Muscle layer of colon (tissue), 2 donors: ENCODE data around the gene SERGEF.

Experiments
- H3K27ac ChIP-seq: one replicate; pipeline ENCODE4 v1.7.0; 2013; ENCODE audit warnings: low read depth, mild to moderate bottlenecking, low read length, moderate library complexity
- H3K27me3 ChIP-seq, 2 donors: one replicate each; pipeline ENCODE4 v1.7.0; 2013; ENCODE audit warnings: low read length in 2 of 2, mild to moderate bottlenecking in 2 of 2; ENCODE audit not compliant: insufficient read depth in 2 of 2, control insufficient read depth in 1 of 2
- H3K36me3 ChIP-seq: one replicate; pipeline ENCODE4 v1.7.0; 2013; ENCODE audit warnings: mild to moderate bottlenecking, low read length; ENCODE audit not compliant: insufficient read depth
- H3K4me1 ChIP-seq: one replicate; pipeline ENCODE4 v1.7.0; 2013; ENCODE audit warnings: mild to moderate bottlenecking, low read length; ENCODE audit not compliant: insufficient read depth
- H3K4me3 ChIP-seq, 2 donors: one replicate each; pipeline ENCODE4 v1.7.0; 2013; ENCODE audit warnings: low read length in 2 of 2, low read depth in 1 of 2, mild to moderate bottlenecking in 1 of 2, moderate library complexity in 1 of 2
- H3K9ac ChIP-seq: one replicate; pipeline ENCODE4 v1.7.0; 2013; ENCODE audit warnings: low read length
- H3K9me3 ChIP-seq: one replicate; pipeline ENCODE4 v1.7.0; 2013; ENCODE audit warnings: mild to moderate bottlenecking, low read length
- donor health status: abdominal sarcoma.
- donor health status: Adenocarcinoma of cecum.

Gene SERGEF

DNA sequence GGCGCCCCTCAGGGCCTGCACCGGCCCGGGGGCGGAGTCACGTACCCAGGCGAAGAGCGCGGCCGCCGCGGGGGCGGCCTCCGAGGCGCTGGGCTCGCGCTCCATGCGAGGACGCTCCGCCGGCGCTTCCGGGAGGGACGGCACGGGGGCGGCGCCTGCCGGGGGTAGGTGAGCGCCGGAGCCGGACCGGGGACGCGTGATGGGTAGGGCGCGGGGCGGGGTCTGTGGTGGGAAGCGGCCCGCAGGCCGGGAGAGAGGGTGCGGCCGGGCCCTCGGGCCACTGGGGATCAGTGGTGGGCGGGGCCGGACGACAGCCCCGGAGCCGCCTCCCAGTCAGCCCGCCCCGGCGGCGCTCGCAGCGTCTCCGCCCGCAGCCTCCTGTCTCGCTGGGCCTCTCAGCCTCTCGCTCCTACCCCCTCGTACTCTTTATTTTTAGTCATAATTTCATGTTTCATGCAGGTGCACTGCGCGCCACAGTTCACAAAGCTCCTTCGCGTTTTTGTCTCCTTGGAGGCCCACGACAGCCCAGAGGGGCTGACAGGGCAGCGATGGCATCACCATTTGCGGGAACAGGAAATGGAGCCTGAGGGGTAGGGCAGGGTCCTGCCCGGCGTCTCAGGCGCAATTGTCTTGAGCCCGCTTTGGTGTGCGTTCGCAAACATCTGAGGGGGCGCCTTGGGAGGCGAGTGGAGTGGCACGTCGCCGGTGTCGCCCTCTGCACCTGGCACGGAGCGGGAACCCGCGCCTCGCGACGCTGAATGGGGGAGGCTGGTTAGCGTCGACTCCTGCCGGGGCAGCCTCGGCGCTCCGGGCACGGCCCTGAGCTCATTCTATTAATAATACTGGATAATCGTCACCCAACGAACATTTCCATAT, at the start of gene SERGEF:
Gene SERGEF, minus strand, starts transcription at position 142 of the 876 bp plus-strand sequence. Its CDS starts 37 bp downstream, at position 105.
- H3K9me3 ChIP-seq = no peaks in the 10 kb centered on the region
- H3K36me3 ChIP-seq = no peaks in the 10 kb centered on the region
- H3K27me3 ChIP-seq = no peaks in the 10 kb centered on the region
- H3K4me1 ChIP-seq = peaks cover 5% of the 10 kb centered on the region
- peak within 1 kb of the TSS; percentile 78 to 83 for H3K4me3 ChIP-seq
- peak within 1 kb of the TSS; percentile 85 for H3K27ac ChIP-seq
- H3K9ac ChIP-seq = peak within 1 kb of the TSS; percentile 41

DNA sequence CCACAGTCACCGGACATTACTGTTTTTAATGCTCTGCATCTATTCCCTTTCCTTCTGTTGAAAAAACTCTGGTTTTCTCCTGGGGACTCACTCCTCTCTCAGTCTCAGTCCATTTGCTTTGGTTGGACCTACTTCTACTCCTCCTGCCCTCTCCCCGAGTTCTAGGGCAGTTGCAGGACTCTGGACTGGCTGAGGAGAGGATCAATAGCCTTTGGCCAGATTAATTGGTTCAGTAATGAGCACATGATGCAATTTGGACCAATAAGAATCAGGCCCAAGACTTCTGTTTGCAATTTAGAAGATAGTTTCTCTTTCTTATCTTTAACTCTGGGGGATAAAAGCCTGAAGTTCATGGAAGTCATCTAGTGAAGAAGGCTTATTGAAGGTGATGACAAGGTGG, 48.5 kb upstream of the SERGEF start:
- no peaks in the 10 kb centered on the region for H3K4me1 ChIP-seq
- H3K36me3 ChIP-seq = no peaks in the 10 kb centered on the region
- H3K9me3 ChIP-seq = no peaks in the 10 kb centered on the region
- no peak overlapping the region for H3K27ac ChIP-seq
- H3K4me3 ChIP-seq = no peak overlapping the region
- H3K9ac ChIP-seq = no peak overlapping the region
- H3K27me3 ChIP-seq = no peaks in the 10 kb centered on the region

DNA sequence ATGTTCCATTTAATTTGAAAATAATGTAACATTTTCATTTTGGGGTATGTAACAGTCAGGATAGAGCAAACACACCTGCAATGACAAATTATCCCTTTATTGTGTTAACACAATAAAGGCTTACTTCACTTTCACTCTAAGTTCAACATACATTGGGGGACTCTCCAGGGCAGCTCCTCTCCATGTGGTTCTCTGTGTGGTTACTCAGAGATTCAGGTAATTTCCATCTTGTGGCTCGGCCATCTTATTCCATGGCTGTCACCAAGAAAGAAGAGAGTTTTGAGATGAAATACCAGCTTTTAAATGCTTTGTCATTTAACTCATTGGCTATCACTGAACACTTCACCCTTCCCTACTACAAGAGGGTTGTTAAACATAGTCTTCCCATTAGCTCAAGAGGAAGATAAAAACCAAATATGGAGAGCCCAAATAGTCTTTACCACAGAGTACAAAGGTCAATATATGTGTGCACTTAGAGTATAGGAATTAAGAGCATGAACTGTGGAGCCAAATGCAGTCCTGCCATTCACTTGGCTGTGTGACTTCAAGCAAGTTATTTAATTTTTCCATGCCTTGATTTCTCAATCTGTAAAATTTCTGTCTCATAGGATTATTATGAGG, 43.8 kb upstream of the SERGEF start:
- Histone ChIP-seq H3K27ac (no peak overlapping the region), H3K4me3 (no peak overlapping the region), H3K36me3 (no peaks in the 10 kb centered on the region)

DNA sequence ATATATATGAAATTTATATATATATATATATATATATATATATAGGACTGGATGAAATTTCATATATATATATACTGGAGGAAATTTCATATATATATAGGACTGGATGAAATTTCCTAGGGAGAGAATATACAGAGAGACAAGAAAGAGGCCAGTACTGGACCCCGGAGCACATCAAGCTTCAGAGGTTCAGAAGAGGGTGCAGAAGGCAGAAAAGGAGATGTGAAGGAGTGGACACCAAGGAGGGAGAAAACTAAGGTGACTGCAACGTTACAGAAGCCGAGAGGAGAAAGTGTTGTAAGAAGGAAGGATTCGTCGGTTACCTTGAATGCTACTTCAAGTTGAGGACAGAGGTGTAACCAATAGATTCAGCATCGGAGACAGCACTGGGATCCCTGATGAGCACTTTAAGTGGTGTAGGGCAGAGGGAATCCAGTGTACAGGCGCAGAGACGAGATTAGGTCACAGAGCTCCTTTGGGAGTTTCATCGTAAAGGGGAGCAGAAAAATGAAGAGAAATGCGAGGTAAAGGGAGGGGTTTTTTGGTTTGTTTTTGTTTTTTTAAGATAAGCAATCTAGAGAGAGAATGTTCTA, 41.8 kb upstream of the SERGEF start:
- no peaks in the 10 kb centered on the region for H3K9me3 ChIP-seq
- H3K4me3 ChIP-seq = no peak overlapping the region

More for the DNA sequence above, 43.8 kb upstream of the SERGEF start:
- Histone ChIP-seq H3K4me1 (no peaks in the 10 kb centered on the region), H3K9ac (no peak overlapping the region), H3K27me3 (no peaks in the 10 kb centered on the region), H3K9me3 (no peaks in the 10 kb centered on the region)

DNA sequence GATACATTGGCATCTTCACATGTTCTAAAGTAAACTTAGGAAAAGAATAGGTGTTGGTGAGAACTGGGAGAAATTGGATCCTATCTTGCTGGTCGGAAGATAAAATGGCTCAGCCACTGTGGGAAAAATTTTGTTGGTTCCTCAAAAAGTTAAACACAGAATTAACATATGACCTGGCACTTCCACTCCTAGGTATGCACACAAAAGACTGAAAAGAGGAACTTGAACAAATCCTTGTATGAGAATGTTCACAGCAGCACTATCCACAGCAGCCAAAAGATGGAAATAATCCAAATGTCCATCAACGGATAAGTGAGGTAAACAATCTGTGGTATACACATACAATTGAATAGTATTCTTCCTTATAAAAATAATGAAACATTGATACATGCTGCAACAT, 38.0 kb upstream of the SERGEF start:
- Histone ChIP-seq H3K36me3 (no peaks in the 10 kb centered on the region), H3K27ac (no peak overlapping the region), H3K9ac (no peak overlapping the region)

More for the DNA sequence above, 41.8 kb upstream of the SERGEF start:
- Histone ChIP-seq H3K27me3 (no peaks in the 10 kb centered on the region), H3K4me1 (no peaks in the 10 kb centered on the region), H3K27ac (no peak overlapping the region), H3K9ac (no peak overlapping the region), H3K36me3 (no peaks in the 10 kb centered on the region)

DNA sequence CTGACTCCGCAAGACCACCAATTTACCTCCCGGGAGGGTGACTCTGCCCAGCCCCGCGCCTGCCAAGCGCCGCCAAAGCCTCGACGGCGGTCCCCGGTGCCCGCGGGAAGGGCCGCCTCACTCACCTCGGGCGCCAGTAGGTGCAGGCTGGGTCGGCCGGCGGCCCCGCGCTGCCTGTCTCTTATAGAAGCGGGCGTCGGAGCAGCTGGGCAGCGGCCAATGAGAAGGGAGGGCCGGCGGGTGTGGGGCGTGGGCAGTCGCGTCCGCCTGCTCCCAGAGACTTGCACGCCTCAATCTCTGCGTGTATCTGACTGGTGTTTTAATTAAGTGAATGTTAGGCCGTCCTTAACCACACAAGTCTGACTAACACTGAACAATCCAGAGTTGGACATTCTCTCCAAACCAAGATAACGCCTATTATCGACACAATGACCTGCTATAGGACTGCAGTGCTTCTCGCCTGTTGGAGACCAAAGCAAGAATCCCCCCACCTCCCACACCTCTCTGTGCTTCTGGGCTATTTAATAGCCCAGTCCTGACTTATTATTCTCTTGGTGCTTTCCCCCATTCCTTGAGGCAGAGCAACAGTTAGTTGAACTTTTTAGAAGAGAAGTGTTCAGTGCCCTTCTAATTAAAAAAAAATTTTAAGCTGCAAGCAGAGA, 33.4 kb upstream of the SERGEF start, which contains the start of gene TPH1:
Gene TPH1, minus strand, starts transcription at position 154 of the 662 bp plus-strand sequence. CDS start 5,507 bp downstream, outside the sequence.
- Histone ChIP-seq H3K36me3 (no peaks in the 10 kb centered on the region), H3K27ac (no peak within 1 kb of the TSS), H3K27me3 (peaks cover 9 to 19% of the 10 kb centered on the region in 2 donors), H3K9me3 (no peaks in the 10 kb centered on the region), H3K9ac (no peak within 1 kb of the TSS), H3K4me3 (peak within 1 kb of the TSS in 1 of 2 donors; percentile 27), H3K4me1 (no peaks in the 10 kb centered on the region)

More for the DNA sequence above, 38.0 kb upstream of the SERGEF start:
- H3K4me3 ChIP-seq = no peak overlapping the region
- no peaks in the 10 kb centered on the region for H3K9me3 ChIP-seq
- H3K4me1 ChIP-seq = no peaks in the 10 kb centered on the region
- H3K27me3 ChIP-seq = peaks cover 9 to 15% of the 10 kb centered on the region in 2 donors

DNA sequence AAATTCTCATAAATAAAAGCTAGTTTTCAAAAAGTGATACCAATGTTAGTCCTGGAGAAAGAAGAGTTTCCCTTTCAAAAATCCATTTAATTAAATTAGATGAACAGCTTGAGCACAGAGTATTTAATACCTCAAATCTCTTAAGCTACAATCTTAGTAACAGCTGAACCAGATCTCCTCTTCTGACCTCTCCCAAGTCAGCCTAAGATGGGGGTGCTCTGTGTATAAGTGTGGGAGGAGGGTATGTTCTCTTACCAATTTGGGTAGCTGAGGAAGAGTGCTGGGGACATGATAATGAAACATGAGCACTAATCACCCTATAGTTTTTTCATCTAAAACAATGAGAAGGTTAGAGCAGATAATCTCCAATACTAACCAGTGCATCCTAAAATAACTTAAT, 23.6 kb upstream of the SERGEF start:
- Histone ChIP-seq H3K4me3 (no peak overlapping the region), H3K9me3 (no peaks in the 10 kb centered on the region), H3K9ac (no peak overlapping the region), H3K36me3 (no peaks in the 10 kb centered on the region), H3K4me1 (no peaks in the 10 kb centered on the region), H3K27ac (no peak overlapping the region), H3K27me3 (no peaks in the 10 kb centered on the region)

DNA sequence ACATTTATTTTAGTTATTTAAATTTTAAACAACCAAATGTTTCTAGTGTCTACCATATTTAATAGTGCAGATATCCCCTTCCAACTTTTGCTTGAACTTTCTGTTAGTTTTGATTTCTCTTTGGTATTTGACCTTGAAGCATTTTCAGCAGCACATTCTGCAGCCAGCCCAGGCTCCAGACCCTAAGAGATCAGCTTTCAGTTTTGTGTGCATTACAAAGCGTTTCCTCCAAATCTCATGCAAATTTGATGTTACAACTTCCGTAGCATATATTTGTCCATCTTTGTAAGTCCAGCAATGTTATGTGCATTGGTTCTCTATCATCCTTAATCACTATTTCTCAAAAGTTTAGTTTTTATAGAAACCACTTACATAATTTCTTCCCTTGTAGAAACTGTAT, 14.6 kb upstream of the SERGEF start:
- H3K27ac ChIP-seq = no peak overlapping the region
- H3K9me3 ChIP-seq = no peaks in the 10 kb centered on the region
- no peak overlapping the region for H3K4me3 ChIP-seq

DNA sequence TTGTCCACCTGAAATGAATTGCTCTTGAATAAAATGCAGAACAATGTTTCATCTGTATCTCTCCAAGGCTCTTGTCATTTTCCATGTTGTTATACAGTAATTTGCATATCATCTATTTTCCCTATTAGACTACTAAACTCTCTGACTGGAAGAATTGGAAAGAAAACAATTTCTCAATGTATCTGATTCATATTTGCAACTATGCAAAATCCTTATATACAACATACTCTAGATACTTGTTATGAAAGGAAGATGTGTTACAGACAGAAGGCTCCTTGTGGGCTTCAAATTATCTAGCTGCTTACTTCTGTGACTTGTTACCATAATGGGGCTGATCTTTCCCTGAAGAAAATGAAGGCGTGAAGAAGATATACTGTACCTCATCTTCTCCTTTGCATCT, 9.6 kb upstream of the SERGEF start:
- Histone ChIP-seq H3K27ac (no peak overlapping the region), H3K36me3 (no peaks in the 10 kb centered on the region), H3K4me1 (no peaks in the 10 kb centered on the region), H3K27me3 (no peaks in the 10 kb centered on the region), H3K9me3 (no peaks in the 10 kb centered on the region), H3K4me3 (no peak overlapping the region), H3K9ac (no peak overlapping the region)

More for the DNA sequence above, 14.6 kb upstream of the SERGEF start:
- no peaks in the 10 kb centered on the region for H3K4me1 ChIP-seq
- H3K36me3 ChIP-seq = no peaks in the 10 kb centered on the region
- H3K27me3 ChIP-seq = no peaks in the 10 kb centered on the region
- no peak overlapping the region for H3K9ac ChIP-seq

DNA sequence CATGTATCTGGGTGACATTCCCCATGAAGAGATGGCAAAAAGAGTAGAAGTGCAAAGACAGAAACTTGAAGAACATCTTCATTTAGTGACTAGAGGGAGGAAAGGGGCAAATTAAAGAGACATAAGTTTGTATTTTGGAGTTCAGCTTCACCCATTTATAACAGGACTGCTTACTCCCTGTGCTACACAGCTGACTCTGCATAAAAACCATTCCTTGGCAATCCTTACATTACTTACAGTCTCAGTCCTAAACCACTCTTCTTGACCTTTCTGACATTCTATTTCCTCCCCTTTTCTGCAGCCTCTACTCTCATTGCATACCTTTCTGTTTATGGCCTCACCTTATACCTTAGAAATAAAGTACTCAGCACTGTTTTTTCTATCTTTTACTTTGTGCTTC, 6.8 kb upstream of the SERGEF start:
- H3K4me1 ChIP-seq = no peaks in the 10 kb centered on the region
- H3K27me3 ChIP-seq = no peaks in the 10 kb centered on the region
- no peak overlapping the region for H3K27ac ChIP-seq
- H3K4me3 ChIP-seq = no peak overlapping the region
- H3K36me3 ChIP-seq = no peaks in the 10 kb centered on the region
- H3K9me3 ChIP-seq = no peaks in the 10 kb centered on the region
- H3K9ac ChIP-seq = no peak overlapping the region

DNA sequence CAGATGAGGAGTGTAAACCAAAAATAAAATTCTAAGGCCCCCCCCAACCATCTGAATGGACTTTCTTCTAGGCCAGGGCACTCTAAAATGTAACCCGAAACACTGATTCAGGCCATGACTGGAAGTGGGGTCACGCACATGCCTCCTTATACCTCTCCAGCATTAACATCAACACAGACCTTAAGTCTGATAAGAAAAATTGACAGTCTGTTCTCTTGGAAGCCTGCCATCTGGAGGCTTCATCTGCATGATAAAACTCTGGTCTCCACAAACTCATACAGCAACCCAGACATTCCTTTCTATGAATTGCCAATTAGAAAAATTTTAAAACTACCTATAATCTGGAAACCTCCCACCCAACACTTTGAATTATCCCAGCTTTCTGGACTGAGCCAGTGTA, 3.9 kb upstream of the SERGEF start:
- no peaks in the 10 kb centered on the region for H3K27me3 ChIP-seq
- peaks cover 5% of the 10 kb centered on the region for H3K4me1 ChIP-seq
- no peak overlapping the region for H3K4me3 ChIP-seq
- no peaks in the 10 kb centered on the region for H3K9me3 ChIP-seq
- no peak overlapping the region for H3K9ac ChIP-seq
- H3K27ac ChIP-seq = no peak overlapping the region
- no peaks in the 10 kb centered on the region for H3K36me3 ChIP-seq
